ENCODE results near the gene LRP11.
A peak's percentile ranks its signal among the peaks of the same experiment; 100 is the strongest.
"Not testable (repeated sequence)": the region's sequence is repeated elsewhere in the genome, so short reads cannot be mapped to it uniquely, and the experiment has no call there.

Gene LRP11

GRCh38 chr6:149867876-149868640, 3.9 kb upstream of the LRP11 start:
- DNase-seq, result no peak

DNA sequence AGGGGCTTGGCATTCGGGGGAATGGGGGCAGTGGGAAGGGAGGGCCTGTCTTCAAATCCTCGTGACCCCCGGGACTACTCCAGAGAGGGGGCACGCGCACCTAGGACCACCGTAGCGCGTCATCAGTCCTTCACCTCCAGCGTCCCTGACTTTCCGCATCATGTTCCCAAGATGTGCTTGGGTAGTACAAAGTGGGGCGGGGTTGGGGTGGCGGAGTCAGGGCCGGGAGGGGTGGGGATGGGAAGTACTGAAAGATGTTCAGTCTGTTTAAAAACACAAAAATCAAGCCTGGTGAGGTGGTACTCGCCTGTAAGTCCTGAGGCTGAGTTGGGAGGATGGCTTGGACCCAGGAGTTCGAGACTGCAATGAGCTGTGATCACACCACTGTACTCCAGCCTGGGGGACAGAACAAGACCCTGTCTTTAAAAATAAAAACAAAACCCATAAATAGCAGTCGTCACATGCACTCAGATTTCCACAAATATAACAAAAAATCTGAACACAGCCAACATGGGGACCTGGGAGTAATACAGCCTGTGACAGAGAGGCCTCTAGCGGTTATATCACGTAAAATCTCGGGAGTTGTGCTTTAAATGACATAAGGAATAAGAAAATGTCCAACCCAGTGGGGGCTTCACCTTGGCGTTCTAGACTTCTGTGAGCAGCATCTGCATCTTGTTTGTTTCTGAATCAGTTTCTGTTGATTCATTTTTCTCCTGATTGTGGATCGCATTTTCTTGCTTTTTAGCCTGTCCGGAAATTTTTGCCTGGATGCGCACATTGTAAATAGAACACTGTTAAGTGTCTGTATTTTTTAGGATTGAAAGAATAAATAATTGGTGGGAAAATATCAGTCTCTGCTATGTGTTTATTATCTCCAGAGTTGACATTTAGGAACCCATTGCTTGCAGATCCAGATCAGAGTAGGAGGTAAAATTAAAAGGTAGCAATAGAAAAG, 698 bp upstream of the LRP11 start:
- DNase-seq, result peak; percentile 70

DNA sequence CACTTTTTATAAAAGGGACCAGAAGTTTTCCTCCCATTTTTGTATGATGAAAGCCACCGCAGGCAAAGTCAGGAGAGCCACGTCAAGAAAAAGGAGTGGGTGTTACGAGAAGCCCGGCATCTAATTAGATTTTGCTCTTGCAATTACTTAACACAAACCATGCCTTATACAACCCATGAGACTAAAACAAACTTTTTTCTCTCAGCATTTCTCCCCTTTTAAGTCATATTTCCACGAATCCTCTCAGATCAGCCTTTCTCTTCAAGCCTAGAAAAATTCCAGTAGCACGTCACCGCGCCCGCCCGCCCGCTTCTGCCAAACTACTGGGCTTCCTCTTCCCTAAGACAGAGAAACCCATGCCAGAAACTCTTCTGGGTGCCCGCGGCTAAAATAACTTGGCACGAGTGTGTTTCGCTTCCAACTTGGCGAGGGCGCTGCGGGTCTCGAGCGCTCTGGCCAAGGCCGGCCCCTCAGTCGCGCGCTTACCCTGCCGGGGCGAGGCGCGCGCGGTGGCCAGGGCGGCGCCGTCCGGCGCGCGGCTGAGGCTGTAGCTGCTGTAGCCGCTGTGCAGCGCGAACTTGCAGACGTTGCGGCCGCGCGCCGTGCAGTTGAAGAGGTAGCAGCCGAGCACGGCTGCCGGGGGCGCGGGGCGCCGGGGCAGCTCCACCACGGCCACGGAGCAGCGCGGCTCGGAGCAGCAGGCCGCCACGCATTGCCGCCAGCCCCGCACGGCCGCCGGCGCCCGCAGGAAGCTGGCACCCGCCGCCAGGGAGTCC, 1.0 kb downstream of the LRP11 start:
- peak; percentile 51 for DNase-seq

DNA sequence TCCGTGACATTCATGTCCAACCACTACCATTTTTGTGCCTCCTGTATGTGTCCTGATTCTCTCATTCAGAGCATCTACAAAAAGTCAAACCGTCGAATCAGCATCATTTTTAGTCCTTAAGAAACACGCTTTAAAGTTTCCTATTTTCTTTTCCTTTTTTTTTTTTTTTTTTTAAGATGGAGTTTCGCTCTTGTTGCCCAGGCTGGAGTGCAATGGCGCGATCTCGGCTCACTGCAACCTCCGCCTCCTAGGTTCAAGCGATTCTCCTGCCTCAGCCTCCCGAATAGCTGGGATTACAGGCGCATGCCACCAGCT, 1.8 kb downstream of the LRP11 start:
- DNase-seq, result not testable (repeated sequence)

DNA sequence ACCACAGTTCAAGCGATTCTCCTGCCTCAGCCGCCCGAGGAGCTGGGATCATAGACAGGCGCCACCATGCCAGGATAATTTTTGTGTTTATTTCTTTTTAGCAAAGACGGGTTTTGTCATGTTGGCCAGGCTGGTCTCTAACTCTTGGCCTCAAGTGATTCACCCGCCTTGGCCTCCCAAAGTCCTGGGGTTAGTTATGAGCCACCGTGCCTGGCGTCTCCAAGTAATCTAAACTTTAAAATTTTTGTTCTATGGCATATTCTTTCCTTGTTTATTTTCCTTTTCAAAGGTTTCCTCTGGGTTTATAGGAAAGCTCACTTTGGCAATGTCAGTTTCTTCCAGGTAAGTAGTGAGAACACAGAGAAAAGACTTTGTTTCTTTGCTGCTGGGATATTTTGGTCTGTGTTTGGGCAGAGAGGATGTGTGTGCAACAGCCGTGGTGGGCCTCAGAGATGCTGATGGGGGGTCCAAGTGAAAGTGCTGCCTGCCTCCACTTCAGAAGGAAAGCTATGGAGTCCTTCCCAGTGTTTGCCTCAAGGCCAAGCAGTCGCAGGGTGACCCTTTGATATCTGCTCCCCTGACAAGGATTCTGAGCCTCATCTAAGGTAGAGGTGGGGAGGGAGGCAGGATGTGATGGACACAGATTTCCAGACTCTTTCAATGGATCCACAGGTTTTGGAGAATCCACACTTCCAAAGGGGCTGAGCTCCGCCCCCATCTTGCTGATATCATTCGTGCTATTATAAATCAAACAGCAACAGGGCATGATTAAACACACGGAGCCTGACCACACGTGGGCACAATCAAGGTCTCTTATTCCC, 2.3 kb downstream of the LRP11 start:
- DNase-seq, result no peak

DNA sequence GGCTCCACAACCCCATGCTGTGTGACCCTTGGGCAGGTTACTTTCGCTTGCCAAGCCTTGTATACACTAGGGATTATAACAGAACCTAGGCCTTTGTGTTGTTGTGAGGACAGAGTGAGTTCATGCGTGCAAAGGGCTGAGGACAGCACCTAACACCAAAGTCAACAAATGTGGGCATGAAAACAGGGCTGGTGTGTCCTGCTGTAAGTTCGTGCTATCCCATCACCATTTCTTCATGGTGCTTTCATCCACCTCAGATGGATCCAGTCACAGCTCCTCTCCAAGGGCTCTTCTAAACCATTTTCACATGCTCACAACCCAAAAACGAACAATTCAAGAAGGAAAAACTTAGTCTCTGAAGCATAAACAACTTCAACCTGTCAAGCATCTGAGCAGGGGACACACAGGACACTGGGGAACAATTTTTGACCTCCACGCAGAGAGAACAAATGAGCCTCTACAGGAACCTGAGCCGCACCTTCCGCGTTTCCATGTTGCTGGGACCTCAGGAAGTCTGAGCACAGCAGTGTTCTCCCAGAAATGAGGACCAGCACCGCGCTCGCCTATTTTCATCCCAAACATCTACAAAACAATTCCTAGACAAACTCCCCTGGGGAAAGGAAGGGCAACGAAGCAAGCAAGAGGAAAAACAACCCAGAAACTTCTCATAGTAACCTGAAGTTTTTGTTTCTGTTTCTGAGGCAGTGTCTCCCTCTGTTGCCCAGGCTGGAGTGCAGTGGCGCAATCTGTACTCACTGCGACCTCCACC, 3.1 kb downstream of the LRP11 start:
- DNase-seq, result no peak

DNA sequence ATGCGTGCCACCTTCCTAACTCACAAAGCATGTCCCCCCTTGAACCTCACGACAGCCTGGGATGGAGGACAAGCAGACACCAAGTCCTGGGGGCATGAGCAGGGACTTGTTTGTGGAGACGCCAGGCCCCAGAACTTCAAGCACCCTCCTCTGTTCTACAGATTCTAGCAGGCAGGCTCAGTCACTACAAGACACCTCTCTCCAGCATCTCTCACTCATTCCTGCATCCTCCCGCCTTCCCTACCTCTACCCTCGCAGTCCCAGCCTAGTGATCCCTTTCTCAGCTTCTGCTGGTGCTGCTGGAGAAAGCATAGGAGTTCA, 3.7 kb downstream of the LRP11 start:
- DNase-seq, result no peak

GRCh38 chr6:149859938-149860337, 4.2 kb downstream of the LRP11 start:
- DNase-seq, result no peak

DNA sequence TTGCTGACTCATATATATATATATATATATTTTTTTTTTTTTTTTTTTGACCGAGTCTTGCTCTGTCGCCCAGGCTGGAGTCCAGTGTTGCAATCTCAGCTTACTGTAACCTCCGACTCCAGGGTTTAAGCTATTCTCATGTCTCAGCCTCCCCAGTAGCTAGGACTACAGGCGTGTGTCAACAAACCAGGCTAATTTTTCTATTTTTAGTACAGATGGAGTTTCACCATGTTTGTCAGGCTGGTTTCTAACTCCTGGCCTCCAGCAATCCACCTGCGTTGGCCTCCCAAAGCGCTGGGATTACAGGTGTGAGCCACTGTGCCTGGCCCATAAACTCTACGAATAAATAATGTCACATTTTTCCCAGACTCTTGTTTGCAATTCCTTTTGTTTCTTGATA, 4.8 kb downstream of the LRP11 start:
- no peak for DNase-seq

DNA sequence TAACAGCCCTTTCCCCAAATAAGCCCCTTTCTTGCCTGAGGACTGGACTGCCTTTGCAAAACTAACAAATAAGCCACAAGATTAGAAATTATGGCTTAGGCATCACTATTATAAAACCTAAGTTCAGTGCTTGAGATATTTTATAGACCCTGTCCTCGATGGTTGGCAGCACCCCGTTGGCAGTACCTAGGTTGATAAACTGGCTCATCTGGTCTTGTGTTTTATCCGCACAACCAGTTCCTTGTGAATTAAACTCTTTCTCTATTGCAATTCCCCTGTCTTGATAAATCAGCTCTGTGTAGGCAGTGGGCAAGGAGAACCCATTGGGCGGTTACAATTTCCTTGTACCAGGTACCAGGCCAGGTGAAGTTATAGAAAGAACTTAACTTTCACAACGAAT, 6.6 kb downstream of the LRP11 start:
- no peak for DNase-seq

- DNase-seq, result no peak
Observed at GRCh38 chr6:149856256-149856994, 7.7 kb downstream of the LRP11 start.

DNA sequence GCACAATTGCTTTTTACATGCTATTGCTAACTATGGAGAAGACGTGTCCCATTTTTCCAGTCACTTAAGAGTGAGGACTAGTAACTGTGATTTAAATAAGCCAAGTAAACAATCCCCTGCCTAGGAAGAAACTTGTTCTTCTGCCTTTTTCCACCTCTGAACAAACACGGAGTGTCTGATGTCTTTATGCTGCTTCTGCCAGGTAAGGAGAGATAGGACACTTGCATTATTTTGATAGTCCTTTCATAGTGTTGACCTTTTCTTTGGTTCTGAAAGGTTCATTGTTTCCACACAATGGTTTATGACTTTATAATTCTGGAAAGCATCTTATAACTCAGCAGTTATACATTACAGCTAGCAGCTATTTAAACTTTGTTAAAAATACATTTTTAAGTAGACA, 8.4 kb downstream of the LRP11 start:
- no peak for DNase-seq

- no peak for DNase-seq
Observed at GRCh38 chr6:149855040-149855654, 9.0 kb downstream of the LRP11 start.

- no peak for DNase-seq
Observed at GRCh38 chr6:149854532-149854931, 9.6 kb downstream of the LRP11 start.

GRCh38 chr6:149854017-149854416, 10.1 kb downstream of the LRP11 start:
- not testable (repeated sequence) for DNase-seq

- DNase-seq, result no peak
Observed at GRCh38 chr6:149852881-149853280, 11.3 kb downstream of the LRP11 start.

DNA sequence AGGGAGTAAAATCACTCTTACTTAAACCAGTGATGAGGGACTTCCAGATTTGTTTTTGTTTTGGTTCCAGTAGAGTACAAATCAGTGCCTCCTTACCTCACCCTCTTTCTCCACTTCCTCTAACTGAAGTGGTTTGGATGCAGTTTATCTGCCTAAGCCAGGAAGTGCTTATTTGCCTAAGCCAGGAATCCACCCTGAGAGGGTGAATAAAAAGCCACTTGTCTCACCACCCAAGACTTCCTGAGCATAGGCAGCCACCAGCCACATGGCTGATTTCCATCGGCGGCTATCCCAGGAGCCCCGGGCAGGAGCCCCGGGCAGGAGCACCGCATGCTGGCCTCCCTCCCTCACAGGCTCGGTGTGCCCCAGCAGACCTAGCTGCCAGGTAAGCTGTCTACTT, 12.0 kb downstream of the LRP11 start:
- no peak for DNase-seq

DNA sequence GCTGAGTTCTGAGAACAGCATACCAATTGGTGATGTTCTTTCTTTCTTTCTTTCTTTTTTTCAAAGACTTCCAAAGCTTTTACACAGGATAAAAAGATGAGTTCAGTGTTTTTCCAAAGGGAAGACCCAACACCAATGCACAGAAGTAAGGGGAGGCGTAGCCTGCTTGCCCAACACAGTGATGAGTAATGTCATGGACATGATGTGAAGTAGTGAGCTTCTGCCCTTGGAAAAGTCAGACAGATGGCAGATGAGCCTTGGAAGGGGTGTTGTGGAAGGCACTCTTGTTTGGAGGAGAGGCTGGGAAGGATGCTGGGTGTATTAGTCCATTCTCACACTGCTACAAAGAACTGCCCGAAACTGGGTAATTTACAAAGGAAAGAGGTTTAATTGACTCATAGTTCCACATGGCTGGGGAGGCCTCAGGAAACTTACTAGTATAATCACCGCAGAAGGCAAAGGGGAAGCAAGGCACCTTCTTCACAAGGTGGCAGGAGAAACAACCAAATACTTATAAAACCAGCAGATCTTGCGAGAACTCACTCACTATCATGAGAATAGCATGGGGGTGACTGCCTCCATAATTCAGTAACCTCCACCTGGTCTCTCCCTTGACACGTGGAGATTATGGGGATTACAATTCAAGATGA, 12.6 kb downstream of the LRP11 start:
- DNase-seq, result no peak

GRCh38 chr6:149848343-149848742, 15.8 kb downstream of the LRP11 start:
- DNase-seq, result not testable (repeated sequence)

- DNase-seq, result no peak
Observed at GRCh38 chr6:149847939-149848267, 16.3 kb downstream of the LRP11 start.

Data from midbrain (tissue), 1 donor.